COLO668 (cell line): Measurements from ENCODE around the gene NOM1.

Experiments used
- DNase-seq: peaks from one replicate; lab custom pipeline; 2025; ENCODE audit not compliant: unreplicated experiment; lab: John Stamatoyannopoulos, UW

Gene NOM1

DNA sequence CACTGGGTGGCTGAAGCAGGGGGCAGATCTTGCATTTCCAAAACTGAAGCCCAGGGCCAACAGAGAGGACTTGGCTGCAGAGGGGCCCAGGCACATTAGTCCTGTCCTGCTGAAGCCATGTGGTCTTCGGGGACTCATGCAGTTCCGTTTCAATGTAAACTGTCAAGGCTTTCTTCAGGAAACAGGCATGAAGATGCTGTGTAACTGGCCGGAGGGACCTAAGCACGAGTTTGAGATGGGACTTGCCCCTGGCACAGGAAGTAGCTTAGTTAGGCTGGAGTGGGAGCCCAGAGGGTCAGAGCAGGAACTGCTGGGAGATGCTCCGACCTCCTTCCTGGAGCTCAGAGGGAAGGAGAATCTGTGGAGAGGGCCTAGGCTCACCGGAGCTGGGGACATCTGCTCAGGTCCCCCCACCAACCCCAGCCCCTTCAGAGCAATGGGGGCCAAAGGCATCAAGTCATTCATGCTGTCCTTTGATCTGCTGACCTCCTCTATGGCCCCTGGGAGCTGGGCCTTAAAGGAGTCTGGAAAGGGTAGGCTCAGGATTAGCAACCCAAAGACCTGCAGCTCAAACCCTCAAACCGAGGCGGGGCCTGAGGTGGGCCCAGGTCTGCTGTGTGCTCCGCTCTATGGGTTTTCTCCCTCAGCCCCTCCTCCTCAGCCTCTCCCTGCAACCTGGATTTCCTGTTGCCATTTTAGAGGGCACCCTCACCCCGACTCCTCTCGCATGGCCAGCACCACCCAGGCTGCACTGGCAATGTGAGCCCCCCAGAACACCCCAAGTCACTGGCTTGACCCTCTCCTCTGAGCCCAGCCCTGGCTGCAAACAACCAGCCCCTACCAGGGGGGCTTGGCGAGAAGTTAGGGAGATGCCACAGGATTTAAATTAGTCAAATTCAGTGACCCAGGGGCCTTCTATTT lies 65.4 kb downstream of the NOM1 start:
- DNase-seq: no peak

- no peak for DNase-seq
Measured at GRCh38 chr7:157016024-157016351, 66.5 kb downstream of the NOM1 start.

DNA sequence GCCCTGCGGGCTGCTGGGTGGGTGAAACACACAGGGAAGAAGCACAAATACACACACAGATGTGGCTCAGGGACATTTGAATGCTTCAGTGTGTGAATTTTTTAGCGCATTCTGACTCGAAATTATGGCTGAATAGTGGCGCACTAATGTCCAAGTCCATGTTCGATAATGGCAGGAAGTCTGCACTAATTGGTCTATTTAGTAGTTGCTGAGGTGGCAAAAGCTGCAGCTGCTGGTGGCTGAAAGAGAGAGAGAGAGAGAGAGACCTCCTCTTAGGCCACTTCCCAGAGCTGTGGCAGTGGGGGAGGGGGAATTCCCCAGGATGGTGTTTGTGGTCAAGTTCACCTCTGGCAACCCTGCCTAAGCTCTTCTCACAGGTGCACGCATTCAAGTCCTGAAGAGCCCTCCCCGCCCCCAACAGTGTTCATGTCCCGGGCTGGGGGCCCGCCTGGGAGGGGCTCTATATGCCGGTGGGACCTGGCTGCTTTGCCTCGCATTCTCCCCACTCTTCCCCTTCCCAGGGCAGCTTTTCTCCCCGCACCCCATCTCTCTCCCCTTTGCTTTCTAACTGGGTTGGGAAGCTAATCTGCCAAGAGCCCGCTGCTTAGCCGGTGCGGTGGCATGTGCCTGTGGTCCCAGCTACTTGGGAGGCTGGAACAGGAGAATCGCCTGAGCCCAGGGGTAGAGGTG lies 67.0 kb downstream of the NOM1 start:
- DNase-seq: peak; percentile 26

GRCh38 chr7:157017149-157017548 lies 67.6 kb downstream of the NOM1 start:
- DNase-seq: no peak

- DNase-seq: no peak
Measured at GRCh38 chr7:157017603-157018327, 68.3 kb downstream of the NOM1 start.

- DNase-seq: no peak
Measured at GRCh38 chr7:157018328-157018996, 69.0 kb downstream of the NOM1 start.

- DNase-seq: peak; percentile 60
Measured at GRCh38 chr7:157018997-157019608, 69.6 kb downstream of the NOM1 start.

DNA sequence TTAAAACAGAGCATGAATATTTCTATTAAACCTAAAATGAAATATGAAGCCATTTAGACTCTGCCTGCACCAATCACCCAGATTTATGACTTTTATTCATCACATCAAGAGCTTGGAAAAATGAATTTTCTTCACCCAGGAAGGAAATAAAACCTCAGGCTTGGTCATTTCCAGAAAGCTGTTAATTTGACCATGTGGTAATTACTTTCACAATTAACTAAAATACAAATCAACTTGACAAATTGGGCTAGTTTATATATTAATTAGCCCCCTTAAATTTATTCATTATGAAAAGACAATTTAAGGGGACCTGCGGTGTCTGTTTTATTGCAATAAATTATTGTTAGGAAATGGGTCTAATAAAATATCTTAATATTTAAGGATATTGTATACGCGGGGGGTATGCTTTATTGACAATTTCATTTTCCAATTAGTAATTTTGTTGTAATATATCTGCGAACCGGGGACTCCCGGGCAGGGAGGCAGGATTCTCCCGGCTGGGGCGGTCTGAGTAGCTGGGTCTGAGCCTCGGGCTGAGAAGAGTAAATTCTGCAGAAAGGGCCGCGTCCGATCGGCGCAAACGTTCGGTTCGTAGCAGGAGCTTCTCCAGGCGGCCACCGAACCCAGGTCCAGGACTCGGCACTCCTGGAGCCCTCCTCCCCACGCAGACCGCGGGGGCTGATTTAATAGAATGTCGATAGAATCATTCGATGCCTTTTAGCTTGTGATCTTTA lies 70.4 kb downstream of the NOM1 start:
- DNase-seq: no peak

- no peak for DNase-seq
Measured at GRCh38 chr7:157020514-157021070, 71.1 kb downstream of the NOM1 start.

GRCh38 chr7:157021071-157021870 lies 71.8 kb downstream of the NOM1 start:
- peak; percentile 59 for DNase-seq

DNA sequence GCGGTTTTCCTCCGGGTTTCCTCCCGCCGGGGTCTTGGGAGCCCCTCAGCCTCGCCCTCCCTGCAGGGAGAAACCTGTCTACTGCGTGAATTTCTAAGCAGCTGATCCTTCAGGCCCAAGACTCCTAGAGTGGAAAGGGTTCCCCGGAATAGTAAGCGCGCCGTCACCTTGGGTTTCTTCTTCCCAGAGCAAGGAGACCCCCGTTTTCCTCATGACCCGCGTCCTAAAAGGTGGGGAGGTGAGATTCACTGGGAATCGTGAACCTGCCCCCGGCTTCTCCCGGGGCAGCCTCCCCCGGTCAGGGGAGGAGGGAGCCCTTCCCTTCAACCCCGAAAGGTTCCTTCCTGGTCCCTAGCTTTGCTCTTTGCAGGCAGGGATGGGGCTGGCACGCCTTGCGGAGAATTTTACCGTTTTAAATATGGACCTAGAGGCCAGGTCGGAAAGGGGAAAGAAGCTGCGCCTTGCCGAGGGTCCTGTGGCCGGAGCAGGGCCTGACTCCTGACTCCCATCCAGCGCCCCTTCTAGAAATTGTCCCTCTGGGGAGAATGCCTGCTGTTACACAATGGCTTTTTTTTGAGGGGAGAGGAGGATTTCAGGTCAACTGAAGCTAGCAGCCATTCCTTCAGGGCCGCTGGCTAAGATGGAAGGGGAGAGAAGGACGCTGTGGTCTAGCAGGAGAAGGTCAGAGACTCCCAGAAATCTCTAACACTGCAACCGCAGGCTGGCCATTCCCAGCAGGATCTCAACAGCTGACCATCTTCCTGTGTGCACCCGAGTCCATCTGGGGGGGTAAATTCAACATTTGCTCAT lies 72.6 kb downstream of the NOM1 start:
- DNase-seq: no peak
